ENCODE measurements around the gene SSBP3.

Gene SSBP3

DNA sequence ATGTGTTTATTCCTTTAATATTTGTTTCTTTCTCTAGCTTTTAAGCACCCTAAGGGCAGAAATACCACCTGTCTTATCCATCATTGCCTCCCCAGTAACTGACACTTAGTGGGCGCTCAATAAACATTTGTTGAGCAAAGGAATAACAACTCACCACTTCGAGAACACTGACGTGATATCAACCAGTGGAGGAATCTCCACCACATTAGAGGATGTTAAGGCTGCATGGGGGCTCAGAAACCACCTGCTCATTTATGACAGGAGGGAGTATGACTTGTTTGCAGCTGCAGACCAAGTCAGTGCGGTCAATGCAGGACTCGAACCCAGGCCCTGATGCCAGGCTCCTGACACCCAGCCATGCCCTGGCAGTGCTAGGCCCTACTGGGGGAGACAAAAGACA is 103.6 kb downstream of the SSBP3 start:
- Histone ChIP-seq H3K27me3 (ENCODE audit: control insufficient read depth, insufficient read depth, low read length) (no peaks in the 10 kb centered on the region), H2AFZ (no peak overlapping the region), H3K9ac (no peak overlapping the region), H3K36me3 (ENCODE audit: control insufficient read depth, insufficient read depth, low read length) (no peaks in the 10 kb centered on the region), H3K9me3 (ENCODE audit: control insufficient read depth, low read length) (no peaks in the 10 kb centered on the region), H3K79me2 (peaks cover 31% of the 10 kb centered on the region), H3K4me3 (ENCODE audit: low read depth, low read length) (no peak overlapping the region), H3K4me1 (peaks cover 2% of the 10 kb centered on the region), H3K27ac (no peak overlapping the region), H3K4me2 (ENCODE audit: low read length) (no peak overlapping the region)
- TF ChIP-seq, protein P1, sequence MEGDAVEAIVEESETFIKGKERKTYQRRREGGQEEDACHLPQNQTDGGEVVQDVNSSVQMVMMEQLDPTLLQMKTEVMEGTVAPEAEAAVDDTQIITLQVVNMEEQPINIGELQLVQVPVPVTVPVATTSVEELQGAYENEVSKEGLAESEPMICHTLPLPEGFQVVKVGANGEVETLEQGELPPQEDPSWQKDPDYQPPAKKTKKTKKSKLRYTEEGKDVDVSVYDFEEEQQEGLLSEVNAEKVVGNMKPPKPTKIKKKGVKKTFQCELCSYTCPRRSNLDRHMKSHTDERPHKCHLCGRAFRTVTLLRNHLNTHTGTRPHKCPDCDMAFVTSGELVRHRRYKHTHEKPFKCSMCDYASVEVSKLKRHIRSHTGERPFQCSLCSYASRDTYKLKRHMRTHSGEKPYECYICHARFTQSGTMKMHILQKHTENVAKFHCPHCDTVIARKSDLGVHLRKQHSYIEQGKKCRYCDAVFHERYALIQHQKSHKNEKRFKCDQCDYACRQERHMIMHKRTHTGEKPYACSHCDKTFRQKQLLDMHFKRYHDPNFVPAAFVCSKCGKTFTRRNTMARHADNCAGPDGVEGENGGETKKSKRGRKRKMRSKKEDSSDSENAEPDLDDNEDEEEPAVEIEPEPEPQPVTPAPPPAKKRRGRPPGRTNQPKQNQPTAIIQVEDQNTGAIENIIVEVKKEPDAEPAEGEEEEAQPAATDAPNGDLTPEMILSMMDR (IDR thresholded peaks at IDR 0.05): no peak

DNA sequence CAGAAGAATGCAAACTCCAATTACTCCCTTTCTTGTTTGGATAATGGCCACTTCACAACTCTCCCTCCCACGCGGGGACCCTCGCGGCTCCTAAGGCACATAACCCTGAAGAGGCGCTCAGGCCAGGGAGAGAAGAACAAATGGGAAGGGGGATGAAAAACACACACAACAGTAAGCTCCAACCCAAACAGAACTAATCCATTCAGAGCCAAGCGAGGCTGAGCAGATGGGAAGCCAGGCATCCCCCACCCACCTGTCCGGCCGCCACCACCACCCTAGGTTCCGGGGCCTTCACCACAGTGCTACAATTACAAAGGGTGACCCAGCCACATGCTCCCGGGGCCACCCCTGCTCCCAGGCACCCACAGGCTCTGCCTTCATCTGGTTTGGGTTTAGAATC is 104.7 kb downstream of the SSBP3 start:
- Histone ChIP-seq H3K27me3 (ENCODE audit: control insufficient read depth, insufficient read depth, low read length) (no peaks in the 10 kb centered on the region), H2AFZ (no peak overlapping the region), H3K36me3 (ENCODE audit: control insufficient read depth, insufficient read depth, low read length) (no peaks in the 10 kb centered on the region), H3K9ac (no peak overlapping the region), H3K9me3 (ENCODE audit: control insufficient read depth, low read length) (no peaks in the 10 kb centered on the region), H3K27ac (no peak overlapping the region), H3K4me1 (peaks cover 2% of the 10 kb centered on the region), H3K4me2 (ENCODE audit: low read length) (no peak overlapping the region), H3K79me2 (peaks cover 25% of the 10 kb centered on the region), H3K4me3 (ENCODE audit: low read depth, low read length) (no peak overlapping the region)
- TF ChIP-seq, protein P1 (IDR thresholded peaks at IDR 0.05): no peak

- Histone ChIP-seq H3K4me1 (peaks cover 2% of the 10 kb centered on the region), H2AFZ (no peak overlapping the region), H3K27me3 (ENCODE audit: control insufficient read depth, insufficient read depth, low read length) (no peaks in the 10 kb centered on the region), H3K4me3 (ENCODE audit: low read depth, low read length) (no peak overlapping the region), H3K9ac (no peak overlapping the region), H3K36me3 (ENCODE audit: control insufficient read depth, insufficient read depth, low read length) (no peaks in the 10 kb centered on the region), H3K4me2 (ENCODE audit: low read length) (no peak overlapping the region), H3K79me2 (peaks cover 17% of the 10 kb centered on the region), H3K9me3 (ENCODE audit: control insufficient read depth, low read length) (no peaks in the 10 kb centered on the region), H3K27ac (no peak overlapping the region)
- TF ChIP-seq, protein P1 (IDR thresholded peaks at IDR 0.05): no peak
These were observed 105.8 kb downstream of the SSBP3 start for GRCh38 chr1:54300401-54300800.

- Histone ChIP-seq H3K27me3 (ENCODE audit: control insufficient read depth, insufficient read depth, low read length) (no peaks in the 10 kb centered on the region), H3K79me2 (peaks cover 17% of the 10 kb centered on the region), H3K4me3 (ENCODE audit: low read depth, low read length) (no peak overlapping the region), H3K9me3 (ENCODE audit: control insufficient read depth, low read length) (no peaks in the 10 kb centered on the region), H3K4me1 (peaks cover 2% of the 10 kb centered on the region), H3K36me3 (ENCODE audit: control insufficient read depth, insufficient read depth, low read length) (no peaks in the 10 kb centered on the region), H3K9ac (no peak overlapping the region), H2AFZ (no peak overlapping the region), H3K27ac (no peak overlapping the region), H3K4me2 (ENCODE audit: low read length) (no peak overlapping the region)
- TF ChIP-seq, protein P1 (IDR thresholded peaks at IDR 0.05): no peak
These were observed 107.2 kb downstream of the SSBP3 start for GRCh38 chr1:54299037-54299436.

DNA sequence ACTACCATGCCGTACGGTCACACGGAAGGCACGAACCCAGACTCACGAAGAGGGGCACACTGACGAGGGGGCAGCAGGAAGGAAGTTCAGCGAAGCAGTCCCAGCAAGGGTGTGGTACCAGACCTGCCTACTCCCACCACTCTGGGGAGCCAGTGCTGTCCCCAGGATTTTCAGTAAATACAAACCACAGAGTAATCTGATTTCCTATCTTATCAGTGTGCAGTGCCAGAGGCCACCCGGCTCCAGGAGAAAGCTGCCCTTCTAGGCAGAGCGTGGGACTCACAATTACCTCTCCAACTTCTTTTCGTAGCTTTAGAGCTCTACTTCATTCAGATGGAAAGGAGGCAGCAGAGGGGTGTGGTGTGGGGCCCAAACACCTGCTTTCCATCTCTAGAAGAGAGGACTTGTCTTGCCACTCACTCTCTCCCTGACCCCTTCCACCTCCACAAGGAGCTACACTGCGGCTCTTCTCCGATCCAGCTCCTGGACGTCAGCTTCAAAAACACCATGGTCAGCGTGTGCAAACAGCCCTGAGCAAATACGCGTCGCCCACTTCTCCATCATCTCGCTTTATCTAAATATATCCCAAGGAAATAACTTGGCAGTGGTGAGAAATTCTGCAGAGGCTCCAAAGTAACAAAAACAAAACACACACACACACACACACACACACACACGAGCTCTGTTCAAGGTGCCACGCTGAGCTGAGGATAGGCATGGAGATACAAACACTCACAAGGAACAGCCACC is 107.7 kb downstream of the SSBP3 start:
- H3K9me3 ChIP-seq (ENCODE audit: control insufficient read depth, low read length): no peaks in the 10 kb centered on the region
- no peaks in the 10 kb centered on the region for H3K36me3 ChIP-seq (ENCODE audit: control insufficient read depth, insufficient read depth, low read length)
- H3K4me1 ChIP-seq: peaks cover 2% of the 10 kb centered on the region
- H3K27ac ChIP-seq: peak overlapping the region; percentile 15
- H2AFZ ChIP-seq: no peak overlapping the region
- H3K27me3 ChIP-seq (ENCODE audit: control insufficient read depth, insufficient read depth, low read length): no peaks in the 10 kb centered on the region
- peaks cover 19% of the 10 kb centered on the region for H3K79me2 ChIP-seq
- TF ChIP-seq, protein P1 (IDR thresholded peaks at IDR 0.05): no peak
- H3K4me2 ChIP-seq (ENCODE audit: low read length): no peak overlapping the region
- no peak overlapping the region for H3K9ac ChIP-seq
- no peak overlapping the region for H3K4me3 ChIP-seq (ENCODE audit: low read depth, low read length)

Data from parathyroid adenoma (tissue), 2 donors.